ENCODE results near the gene ADAMTSL3.

- TF ChIP-seq, protein P1, sequence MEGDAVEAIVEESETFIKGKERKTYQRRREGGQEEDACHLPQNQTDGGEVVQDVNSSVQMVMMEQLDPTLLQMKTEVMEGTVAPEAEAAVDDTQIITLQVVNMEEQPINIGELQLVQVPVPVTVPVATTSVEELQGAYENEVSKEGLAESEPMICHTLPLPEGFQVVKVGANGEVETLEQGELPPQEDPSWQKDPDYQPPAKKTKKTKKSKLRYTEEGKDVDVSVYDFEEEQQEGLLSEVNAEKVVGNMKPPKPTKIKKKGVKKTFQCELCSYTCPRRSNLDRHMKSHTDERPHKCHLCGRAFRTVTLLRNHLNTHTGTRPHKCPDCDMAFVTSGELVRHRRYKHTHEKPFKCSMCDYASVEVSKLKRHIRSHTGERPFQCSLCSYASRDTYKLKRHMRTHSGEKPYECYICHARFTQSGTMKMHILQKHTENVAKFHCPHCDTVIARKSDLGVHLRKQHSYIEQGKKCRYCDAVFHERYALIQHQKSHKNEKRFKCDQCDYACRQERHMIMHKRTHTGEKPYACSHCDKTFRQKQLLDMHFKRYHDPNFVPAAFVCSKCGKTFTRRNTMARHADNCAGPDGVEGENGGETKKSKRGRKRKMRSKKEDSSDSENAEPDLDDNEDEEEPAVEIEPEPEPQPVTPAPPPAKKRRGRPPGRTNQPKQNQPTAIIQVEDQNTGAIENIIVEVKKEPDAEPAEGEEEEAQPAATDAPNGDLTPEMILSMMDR (IDR thresholded peaks at IDR 0.05): no peak
- TF ChIP-seq EZH2 (IDR thresholded peaks at IDR 0.05; ENCODE audit: borderline replicate concordance, insufficient read depth, low read depth, low read length, poor library complexity, severe bottlenecking): no peak
Observed at GRCh38 chr15:83871808-83872559, 218.1 kb downstream of the ADAMTSL3 start.
